Glutamatergic neuron (in vitro differentiated cells): ENCODE results near the gene ZBTB16. TPM values are rescaled to one million over a fixed set of nuclear protein-coding genes. Genes with fewer than 3 reads are reported as not detected.

Experiments used
- DNase-seq: peaks from one replicate; pipeline ENCODE4 v3.0.0; 2022
- H3K27ac Mint-ChIP-seq: one replicate; pipeline ENCODE4 v1.8.0; 2020; ENCODE audit warnings: mild to moderate bottlenecking, mixed read lengths, inconsistent platforms; ENCODE audit not compliant: unreplicated experiment
- H3K27me3 Mint-ChIP-seq: one replicate; pipeline ENCODE4 v1.8.0; 2020; ENCODE audit warnings: mild to moderate bottlenecking, moderate library complexity, mixed read lengths, inconsistent platforms; ENCODE audit not compliant: unreplicated experiment
- H3K36me3 Mint-ChIP-seq: one replicate; pipeline ENCODE4 v1.8.0; 2020; ENCODE audit warnings: mild to moderate bottlenecking, mixed read lengths, inconsistent platforms; ENCODE audit not compliant: unreplicated experiment
- H3K4me1 Mint-ChIP-seq: one replicate; pipeline ENCODE4 v1.8.0; 2020; ENCODE audit warnings: mild to moderate bottlenecking, low read depth, mixed read lengths, inconsistent platforms; ENCODE audit not compliant: unreplicated experiment
- H3K4me3 Mint-ChIP-seq: one replicate; pipeline ENCODE4 v1.8.0; 2020; ENCODE audit warnings: mild to moderate bottlenecking, mixed read lengths, inconsistent platforms; ENCODE audit not compliant: unreplicated experiment
- H3K9me3 Mint-ChIP-seq: one replicate; pipeline ENCODE4 v1.8.0; 2020; ENCODE audit warnings: mild to moderate bottlenecking, moderate library complexity, mixed read lengths, inconsistent platforms; ENCODE audit not compliant: unreplicated experiment
- total RNA-seq: library from RNA; stranded (reverse); fragmentation: NEBNext Ultra II Directional; extraction: Animal tissue kit (Norgen Biotek cat#: 25700); gene quantifications from one replicate; pipeline ENCODE4 v1.2.1, GENCODE V29; 2021; ENCODE audit not compliant: unreplicated experiment
- TF ChIP-seq, protein P1 (sequence below): fragments of 200-600 bp; sonication (generic); IDR thresholded peaks from one replicate; pipeline ENCODE4 v1.5.0; 2021; ENCODE audit not compliant: partially characterized antibody, unreplicated experiment

ZBTB16 gene
- total RNA-seq, 1 donor from 2014 or later, result 9.0 TPM

DNA sequence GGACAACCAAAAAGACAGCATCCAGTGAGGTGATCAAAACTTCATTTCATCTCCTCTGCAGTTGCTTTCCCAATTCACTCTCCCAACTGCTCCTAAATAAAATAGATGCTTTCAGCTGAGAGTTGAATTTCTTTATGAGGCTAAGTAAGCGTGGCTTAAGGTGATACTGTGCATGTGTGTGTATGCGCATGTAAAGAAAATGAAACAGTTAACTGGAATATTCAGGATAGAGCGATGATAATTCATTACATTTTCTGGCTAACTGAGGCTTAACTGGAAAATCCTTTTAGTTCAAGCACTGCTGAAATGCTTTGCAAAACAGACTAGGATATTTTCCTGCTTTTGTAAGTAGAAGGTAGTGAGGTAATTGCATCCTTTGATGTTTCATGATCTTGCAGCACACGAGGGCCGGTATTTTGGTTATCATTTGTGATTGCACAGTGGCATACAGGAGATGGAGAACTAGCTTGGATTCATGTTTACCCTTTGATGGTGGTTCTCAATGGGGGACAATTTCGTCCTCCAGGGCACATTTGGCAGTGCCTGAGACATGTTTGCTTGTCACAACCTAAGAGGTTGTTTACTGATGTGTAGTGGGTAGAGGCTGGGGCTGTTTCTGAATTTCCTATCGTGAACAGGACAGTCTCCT, 71.2 kb downstream of the ZBTB16 start:
- Mint-ChIP-seq H3K27ac (no peak overlapping the region), H3K4me1 (peaks cover 19% of the 10 kb centered on the region), H3K36me3 (peaks cover 14% of the 10 kb centered on the region), H3K27me3 (peaks cover 8% of the 10 kb centered on the region), H3K9me3 (peaks cover 3% of the 10 kb centered on the region), H3K4me3 (no peak overlapping the region)
- no peak for DNase-seq
- TF ChIP-seq, protein P1, sequence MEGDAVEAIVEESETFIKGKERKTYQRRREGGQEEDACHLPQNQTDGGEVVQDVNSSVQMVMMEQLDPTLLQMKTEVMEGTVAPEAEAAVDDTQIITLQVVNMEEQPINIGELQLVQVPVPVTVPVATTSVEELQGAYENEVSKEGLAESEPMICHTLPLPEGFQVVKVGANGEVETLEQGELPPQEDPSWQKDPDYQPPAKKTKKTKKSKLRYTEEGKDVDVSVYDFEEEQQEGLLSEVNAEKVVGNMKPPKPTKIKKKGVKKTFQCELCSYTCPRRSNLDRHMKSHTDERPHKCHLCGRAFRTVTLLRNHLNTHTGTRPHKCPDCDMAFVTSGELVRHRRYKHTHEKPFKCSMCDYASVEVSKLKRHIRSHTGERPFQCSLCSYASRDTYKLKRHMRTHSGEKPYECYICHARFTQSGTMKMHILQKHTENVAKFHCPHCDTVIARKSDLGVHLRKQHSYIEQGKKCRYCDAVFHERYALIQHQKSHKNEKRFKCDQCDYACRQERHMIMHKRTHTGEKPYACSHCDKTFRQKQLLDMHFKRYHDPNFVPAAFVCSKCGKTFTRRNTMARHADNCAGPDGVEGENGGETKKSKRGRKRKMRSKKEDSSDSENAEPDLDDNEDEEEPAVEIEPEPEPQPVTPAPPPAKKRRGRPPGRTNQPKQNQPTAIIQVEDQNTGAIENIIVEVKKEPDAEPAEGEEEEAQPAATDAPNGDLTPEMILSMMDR, result no peak

DNA sequence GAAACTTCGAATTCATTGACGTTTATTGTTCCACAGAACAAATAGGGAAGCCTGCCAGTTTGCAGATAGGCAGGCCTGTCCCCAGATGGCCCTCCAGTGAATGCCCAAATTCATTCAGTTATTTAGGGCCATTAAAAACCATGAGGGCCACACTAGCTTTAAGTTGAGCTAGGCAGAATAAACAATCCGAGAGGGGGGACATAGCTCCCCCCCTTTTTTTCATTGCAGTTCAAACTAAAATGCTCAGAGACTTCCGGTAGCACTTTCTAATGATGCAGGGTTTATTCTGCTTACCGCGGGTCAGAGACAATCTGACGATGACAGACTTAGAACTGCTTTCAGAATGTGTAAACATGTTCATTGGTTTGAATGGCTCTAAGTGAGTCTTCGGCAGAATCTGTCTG, 72.0 kb downstream of the ZBTB16 start:
- no peak for DNase-seq
- H3K4me3 Mint-ChIP-seq, result no peak overlapping the region
- peaks cover 3% of the 10 kb centered on the region for H3K9me3 Mint-ChIP-seq
- peaks cover 19% of the 10 kb centered on the region for H3K4me1 Mint-ChIP-seq
- peaks cover 8% of the 10 kb centered on the region for H3K27me3 Mint-ChIP-seq
- H3K36me3 Mint-ChIP-seq, result peaks cover 7% of the 10 kb centered on the region
- H3K27ac Mint-ChIP-seq, result no peak overlapping the region
- TF ChIP-seq, protein P1, result no peak

DNA sequence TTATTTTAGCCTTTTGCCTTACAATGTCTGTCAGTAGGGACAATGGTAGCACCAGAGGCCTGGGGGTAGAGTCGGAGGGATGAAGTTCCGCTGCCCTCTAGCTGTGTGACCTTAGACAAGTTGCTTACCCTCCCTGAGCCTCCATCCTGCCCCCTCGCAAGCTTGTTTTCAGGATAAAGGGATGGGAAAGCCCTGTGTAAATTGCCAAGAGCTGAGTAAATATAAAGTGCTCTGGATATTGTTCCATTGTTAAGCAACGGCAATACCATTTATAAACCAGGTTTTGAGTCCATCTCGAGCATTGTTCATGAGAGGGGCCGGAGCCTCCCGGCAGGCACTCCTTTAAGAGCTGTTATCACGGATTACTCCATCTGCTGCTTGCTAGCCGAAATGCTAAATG, 72.9 kb downstream of the ZBTB16 start:
- Mint-ChIP-seq H3K4me3 (no peak overlapping the region), H3K4me1 (peaks cover 11% of the 10 kb centered on the region), H3K27me3 (peaks cover 6% of the 10 kb centered on the region), H3K9me3 (peaks cover 2% of the 10 kb centered on the region), H3K36me3 (no peaks in the 10 kb centered on the region), H3K27ac (no peak overlapping the region)
- TF ChIP-seq, protein P1, result no peak
- no peak for DNase-seq

DNA sequence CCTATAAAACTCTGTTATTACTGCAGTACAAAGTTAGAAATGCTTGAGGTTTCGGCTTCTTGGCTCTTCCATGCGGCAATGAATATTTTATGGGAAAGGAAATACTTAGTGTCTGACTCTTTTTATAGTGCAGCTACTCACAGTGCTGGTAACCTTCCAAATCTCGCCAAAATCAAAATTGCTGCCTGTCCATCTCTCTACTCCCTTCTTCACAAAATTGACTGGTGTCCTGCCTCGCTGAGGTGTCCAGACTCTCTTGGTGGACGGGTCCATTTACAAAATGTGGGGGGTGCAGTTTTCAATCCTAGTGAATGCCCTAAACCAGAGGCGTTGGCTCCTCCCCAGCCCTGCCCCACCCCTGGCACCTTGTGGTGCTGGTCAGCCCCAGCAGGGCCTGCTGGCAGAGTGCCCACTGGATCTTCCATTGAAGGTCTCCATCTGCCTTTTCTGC, 73.5 kb downstream of the ZBTB16 start:
- Mint-ChIP-seq H3K4me1 (peaks cover 8% of the 10 kb centered on the region), H3K27me3 (peaks cover under 1% of the 10 kb centered on the region), H3K4me3 (no peak overlapping the region), H3K36me3 (no peaks in the 10 kb centered on the region), H3K27ac (no peak overlapping the region), H3K9me3 (peaks cover 3% of the 10 kb centered on the region)
- TF ChIP-seq, protein P1, result no peak
- no peak for DNase-seq

DNA sequence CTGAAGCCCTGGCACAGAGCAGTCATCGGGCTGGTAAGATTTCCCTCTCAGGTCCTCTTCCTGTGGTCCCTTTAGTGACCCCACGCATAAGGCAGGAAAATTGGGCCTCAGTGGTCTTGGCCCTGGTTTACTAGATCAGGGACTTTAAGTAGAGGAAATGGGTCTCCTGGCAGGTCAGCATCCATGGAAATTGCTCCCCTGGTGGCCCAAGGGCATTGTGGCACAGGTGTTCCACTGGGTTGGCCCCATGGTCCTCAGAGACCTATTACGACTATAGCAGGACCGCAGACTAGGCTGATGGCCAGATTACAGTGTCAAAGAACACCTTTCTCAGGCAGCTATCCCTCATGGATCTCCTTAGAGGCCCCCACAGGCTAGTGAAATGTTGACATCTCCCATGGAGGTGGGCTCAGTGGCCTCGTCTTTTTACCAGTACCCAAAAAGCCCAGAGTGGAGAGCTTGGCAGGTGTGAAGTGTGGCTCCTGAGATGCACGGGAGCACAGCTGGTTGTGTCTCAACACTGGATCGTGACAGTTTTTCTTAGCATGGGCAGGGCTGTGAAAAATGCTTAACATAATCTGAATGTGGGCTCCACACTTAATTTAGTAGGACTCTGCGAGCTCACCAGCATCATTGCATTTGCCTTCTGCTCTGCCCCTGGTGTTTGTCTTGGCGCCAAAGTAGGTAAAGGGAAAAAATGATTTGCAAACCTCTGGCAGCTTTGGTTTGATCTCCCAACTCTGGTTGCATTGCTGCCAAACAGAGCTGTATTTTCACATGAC, 74.2 kb downstream of the ZBTB16 start:
- no peaks in the 10 kb centered on the region for H3K36me3 Mint-ChIP-seq
- H3K27me3 Mint-ChIP-seq, result peaks cover 1% of the 10 kb centered on the region

More for the DNA sequence above, 74.2 kb downstream of the ZBTB16 start:
- no peak overlapping the region for H3K27ac Mint-ChIP-seq
- peaks cover 3% of the 10 kb centered on the region for H3K9me3 Mint-ChIP-seq
- no peak for DNase-seq
- TF ChIP-seq, protein P1, result no peak
- no peak overlapping the region for H3K4me3 Mint-ChIP-seq
- peaks cover 8% of the 10 kb centered on the region for H3K4me1 Mint-ChIP-seq
